ENCODE measurements around the gene HYKK. TPM values are rescaled to one million over a fixed set of nuclear protein-coding genes. Genes with fewer than 3 reads are reported as not detected.

Gene HYKK
- total and polyA plus RNA-seq, 10 of the 15 experiments (the other 5 are each of a cell fraction or from before 2014, with no cell fraction given), result 0.15 to 0.98 (median 0.49) TPM

- TF ChIP-seq MLLT1 (IDR thresholded peaks at IDR 0.05), result peak; percentile 93
These were observed 32.2 kb downstream of the HYKK start (continued) for GRCh38 chr15:78539464-78540140.

DNA sequence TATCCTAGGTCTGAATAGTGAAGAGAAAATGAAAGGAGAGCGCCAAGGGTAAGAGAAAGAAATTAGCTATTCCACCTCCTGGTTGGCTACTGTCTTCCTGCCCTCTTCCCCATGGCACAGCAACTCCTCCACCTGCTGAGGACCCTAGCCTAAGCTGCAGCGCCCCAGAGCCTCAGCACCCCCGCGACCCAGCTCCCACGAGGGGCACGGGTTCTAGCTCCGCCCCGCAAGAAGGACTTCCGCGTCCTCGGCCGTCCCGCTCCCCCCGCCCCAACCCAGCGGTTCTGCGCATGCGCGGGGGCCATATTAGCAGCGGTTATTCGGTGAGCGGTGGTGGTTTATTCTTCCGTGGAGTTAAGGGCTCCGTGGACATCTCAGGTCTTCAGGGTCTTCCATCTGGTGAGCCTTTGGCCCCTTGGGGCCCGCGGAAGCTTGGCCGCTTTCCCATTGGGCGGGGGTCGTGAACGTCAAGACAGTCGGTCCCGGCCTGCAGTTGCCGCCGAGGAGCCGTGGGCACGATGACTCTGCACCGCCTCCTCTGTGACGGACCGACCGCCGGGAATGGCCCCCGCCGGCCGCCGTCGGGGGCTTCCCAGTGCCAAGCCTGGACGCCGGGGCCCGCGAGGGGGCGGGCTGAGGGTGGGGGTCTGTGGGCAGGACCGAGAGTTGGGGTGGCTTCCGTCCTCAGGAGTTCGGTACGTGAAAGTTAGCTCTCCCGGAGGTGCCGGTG lies 32.9 kb downstream of the HYKK start, which contains the start of gene PSMA4:
Gene PSMA4 (plus strand): TSS at position 304 of the 730 bp plus-strand sequence. CDS start 1,484 bp downstream, outside the sequence.
- H3K27me3 ChIP-seq (replicated peaks in 1 of 2; ENCODE audit: control insufficient read depth in 2 of 2, insufficient read depth in 2 of 2, low read length in 1 of 2), result no peaks in the 10 kb centered on the region
- ChIA-PET CTCF (interaction anchor here (0.6 to 2.2 kb wide), 6 partner anchors 12 to 198 kb away, joined by 3 to 9 read pairs (median 3); partner anchors contain the start of gene CHRNA5), RAD21 (ENCODE audit: unreplicated experiment) (interaction anchor here (0.6 to 2.7 kb wide), 7 partner anchors 10 to 339 kb away, joined by 3 to 18 read pairs (median 4); partner anchors contain the start of genes CHRNA5, IREB2 and SKIC8), POLR2A (interaction anchor here (0.6 to 2.0 kb wide), 18 partner anchors 8 to 664 kb away, joined by 3 to 23 read pairs (median 4); partner anchors contain the start of genes CHRNA5, IREB2 and SKIC8), SMC1A (ENCODE audit: uncharacterized antibody, unreplicated experiment) (interaction anchor here (0.6 to 6.1 kb wide), 8 partner anchors 10 to 241 kb away, joined by 3 to 47 read pairs (median 6); partner anchors contain the start of genes CHRNA5 and SKIC8)
- H3K9me3 ChIP-seq (replicated peaks; ENCODE audit: control insufficient read depth, insufficient read depth, low read length), result no peaks in the 10 kb centered on the region
- peak within 1 kb of the TSS; percentile 96 for H3K27ac ChIP-seq (ENCODE audit: control insufficient read depth, insufficient read depth)
- H3K36me3 ChIP-seq (ENCODE audit: control insufficient read depth in 2 of 2, insufficient read depth in 2 of 2, low read length in 1 of 2), result peaks cover 0 to 14% of the 10 kb centered on the region in 2 experiments; a peak in 2 of 4 replicates
- H3K4me2 ChIP-seq (ENCODE audit: control insufficient read depth, insufficient read depth), result peak within 1 kb of the TSS; percentile 83
- in situ Hi-C loops (cut with MboI) (no loop called here), intact Hi-C loops (cut with micrococcal nuclease; ENCODE audit: unreplicated experiment) (loop anchor here (1.0 kb wide), 1 partner anchor 25 kb away; the partner anchor contains the start of gene CHRNA5)
- no peaks in the 10 kb centered on the region for H4K20me1 ChIP-seq (ENCODE audit: control insufficient read depth, insufficient read depth)
- no TSS peak for BruUV-seq (replicated peaks)
- H3K79me2 ChIP-seq (ENCODE audit: control insufficient read depth, insufficient read depth, low read length), result peaks cover 41% of the 10 kb centered on the region
- peak; percentile 68 for DNase-seq (ENCODE audit: low read depth, low spot score)
- H3K4me3 ChIP-seq, result peak within 1 kb of the TSS; percentile 71
- H2AFZ ChIP-seq (ENCODE audit: control insufficient read depth, low read depth, low read length), result peak within 1 kb of the TSS; percentile 98
- peak; percentile 90 for ATAC-seq
- H3K4me1 ChIP-seq (ENCODE audit: control insufficient read depth, insufficient read depth, low read length), result peaks cover 3% of the 10 kb centered on the region; the same call in 1 of the 2 replicates
- WGBS (ENCODE audit: insufficient coverage, insufficient replicate concordance, low lambda C conversion rate, missing lambda C conversion rate), result 1% methylated on average over 50 of the region's 56 CpGs
- peak; percentile 7 for FAIRE-seq
- H3K9ac ChIP-seq (ENCODE audit: control insufficient read depth, insufficient read depth, low read length), result peak within 1 kb of the TSS; percentile 97
- TF ChIP-seq SKIL (IDR thresholded peaks at IDR 0.05; ENCODE audit: low read depth, poor library complexity, severe bottlenecking) (peak; percentile 24), CHD4 (IDR thresholded peaks at IDR 0.05) (no peak), ZBED1 (IDR thresholded peaks at IDR 0.05; ENCODE audit: borderline replicate concordance) (no peak), MEF2B (IDR thresholded peaks at IDR 0.05; ENCODE audit: partially characterized antibody, poor library complexity, severe bottlenecking) (peak; percentile 38), GABPA (IDR thresholded peaks at IDR 0.05; ENCODE audit: low read depth) (no peak), ATF7 (IDR thresholded peaks at IDR 0.05; ENCODE audit: low read depth) (no peak; the same call in 1 of the 2 replicates), RAD21 (IDR thresholded peaks at IDR 0.05; ENCODE audit: insufficient read depth, low read depth, low read length) (no peak), SREBF1 (IDR thresholded peaks at IDR 0.05; ENCODE audit: low read length) (no peak), SMAD1 (IDR thresholded peaks at IDR 0.05; ENCODE audit: low read depth, partially characterized antibody) (peak; percentile 25), ZBTB33 (IDR thresholded peaks at IDR 0.05) (no peak), RUNX3 (IDR thresholded peaks at IDR 0.05; ENCODE audit: low read length) (peak; percentile 73), ETV6 (conservative IDR thresholded peaks at IDR 0.05 in 1 of 2, IDR thresholded peaks at IDR 0.05 in 1 of 2; ENCODE audit: borderline replicate concordance in 1 of 2, low read depth in 1 of 2) (no peak), FOXM1 (IDR thresholded peaks at IDR 0.05; ENCODE audit: low read depth, low read length) (no peak), SMAD5 (IDR thresholded peaks at IDR 0.05; ENCODE audit: low read depth) (peak; percentile 91)

All from GM12878 (cell line).